CD4-positive, alpha-beta T cell (primary cell): ENCODE data around the gene ATG9A. TPM values are rescaled to one million over a fixed set of nuclear protein-coding genes. Genes with fewer than 3 reads are reported as not detected.

ENCODE experiments used
- ATAC-seq: fragments of 200-7000 bp; cut with Tn5 transposase; one replicate; pipeline ENCODE4 v1.10.0; 2022; ENCODE audit warnings: mild to moderate bottlenecking; ENCODE audit not compliant: poor library complexity
- CTCF ChIA-PET: fragments of 350-600 bp; sonication (Branson Sonifier 250); formaldehyde crosslinking; loops from one replicate; lab custom pipeline; 2021; ENCODE audit warnings: antibody characterized with exemption, inconsistent platforms; lab: Charles Lee
- POLR2A ChIA-PET: fragments of 350-600 bp; sonication (Branson Sonifier 250); formaldehyde crosslinking; loops from one replicate; lab custom pipeline; 2021; ENCODE audit warnings: antibody characterized with exemption, inconsistent platforms; lab: Charles Lee
- DNase-seq, 14 experiments: peaks; one replicate each; pipeline ENCODE4 v3.0.0-alpha.2; 2013 to 2020; ENCODE audit warnings: mixed read lengths in 2 of 14
- H3K27ac ChIP-seq, 2 donors: one replicate each; pipeline versions ENCODE4 v1.5.1 to v1.7.0; 2013; ENCODE audit warnings: low read length in 2 of 2, low read depth in 1 of 2, mild to moderate bottlenecking in 1 of 2
- H3K27me3 ChIP-seq, 2 experiments: 1 replicate in 1 of 2; 2 replicates in 1 of 2; pipeline versions ENCODE4 v1.6.1 to v1.7.0; 2013; ENCODE audit warnings: low read length in 2 of 2, control low read depth in 1 of 2, mild to moderate bottlenecking in 1 of 2, moderate library complexity in 1 of 2; ENCODE audit not compliant: insufficient read depth in 2 of 2, control insufficient read depth in 1 of 2
- H3K36me3 ChIP-seq: one replicate; pipeline ENCODE4 v1.6.1; 2013; ENCODE audit warnings: low read length, control low read depth; ENCODE audit not compliant: insufficient read depth
- H3K4me1 ChIP-seq: one replicate; pipeline ENCODE4 v1.6.1; 2013; ENCODE audit warnings: low read length, control low read depth; ENCODE audit not compliant: insufficient read depth
- H3K4me3 ChIP-seq: one replicate; pipeline ENCODE4 v1.5.1; 2013; ENCODE audit warnings: mild to moderate bottlenecking, low read length, moderate library complexity
- H3K9me3 ChIP-seq, 2 experiments: 1 replicate in 1 of 2; 2 replicates in 1 of 2; pipeline versions ENCODE4 v1.6.1 to v1.7.0; 2013; ENCODE audit warnings: low read length in 2 of 2, mild to moderate bottlenecking in 2 of 2, control low read depth in 1 of 2, moderate library complexity in 1 of 2; ENCODE audit not compliant: control insufficient read depth in 1 of 2, insufficient read depth in 1 of 2
- H3K27ac Mint-ChIP-seq: one replicate; pipeline ENCODE4 v1.8.0; 2020; ENCODE audit warnings: mixed read lengths
- H3K27me3 Mint-ChIP-seq: one replicate; pipeline ENCODE4 v1.8.0; 2021; ENCODE audit warnings: mixed read lengths
- H3K36me3 Mint-ChIP-seq: one replicate; pipeline ENCODE4 v1.8.0; 2021; ENCODE audit warnings: low read depth, mixed read lengths
- H3K4me1 Mint-ChIP-seq: one replicate; pipeline ENCODE4 v1.8.0; 2021; ENCODE audit warnings: low read depth, mixed read lengths
- H3K4me3 Mint-ChIP-seq: one replicate; pipeline ENCODE4 v1.8.0; 2020; ENCODE audit warnings: mild to moderate bottlenecking, mixed read lengths
- H3K9me3 Mint-ChIP-seq: one replicate; pipeline ENCODE4 v1.8.0; 2020; ENCODE audit warnings: mixed read lengths
- CTCF ChIP-seq: fragments of 200-600 bp; IDR thresholded peaks from one replicate; pipeline ENCODE4 v1.8.0; 2022; ENCODE audit warnings: antibody characterized with exemption, mild to moderate bottlenecking
- intact Hi-C, 2 experiments: fragments of 100-400 bp; cut with DNase I in 1 of 2; cut with micrococcal nuclease in 1 of 2; formaldehyde crosslinking; loops; one replicate each; pipeline versions ENCODE4 v1.15.1 to v1.9.0; 2023 to 2025; cut with DNase I, micrococcal nuclease
- total RNA-seq, 174 experiments: library from RNA in 2 of 174; stranded (reverse) in 2 of 174; gene quantifications; one replicate each; pipeline ENCODE4 v1.2.3 and lab custom pipeline; 2021 to 2026

The ATG9A gene
- total RNA-seq, 2 experiments from 2014 or later, result 105 to 106 TPM

GRCh38 chr2:219268294-219268693 lies 38.9 kb upstream of the ATG9A start:
- H3K27me3 ChIP-seq, result peaks cover 0 to 2% of the 10 kb centered on the region in 2 experiments
- ChIA-PET POLR2A (no interaction called here), CTCF (no interaction called here)
- no peaks in the 10 kb centered on the region for H3K9me3 ChIP-seq
- H3K4me1 ChIP-seq, result no peaks in the 10 kb centered on the region
- intact Hi-C loops, result no loop called here
- no peak for DNase-seq
- no peaks in the 10 kb centered on the region for H3K4me1 Mint-ChIP-seq
- no peaks in the 10 kb centered on the region for H3K27me3 Mint-ChIP-seq
- H3K9me3 Mint-ChIP-seq, result no peaks in the 10 kb centered on the region
- no peak for ATAC-seq
- no peak overlapping the region for H3K4me3 ChIP-seq
- H3K27ac Mint-ChIP-seq, result no peak overlapping the region
- no peaks in the 10 kb centered on the region for H3K36me3 Mint-ChIP-seq
- no peak for TF ChIP-seq CTCF
- H3K27ac ChIP-seq, result no peak overlapping the region
- H3K4me3 Mint-ChIP-seq, result no peak overlapping the region
- no peaks in the 10 kb centered on the region for H3K36me3 ChIP-seq

DNA sequence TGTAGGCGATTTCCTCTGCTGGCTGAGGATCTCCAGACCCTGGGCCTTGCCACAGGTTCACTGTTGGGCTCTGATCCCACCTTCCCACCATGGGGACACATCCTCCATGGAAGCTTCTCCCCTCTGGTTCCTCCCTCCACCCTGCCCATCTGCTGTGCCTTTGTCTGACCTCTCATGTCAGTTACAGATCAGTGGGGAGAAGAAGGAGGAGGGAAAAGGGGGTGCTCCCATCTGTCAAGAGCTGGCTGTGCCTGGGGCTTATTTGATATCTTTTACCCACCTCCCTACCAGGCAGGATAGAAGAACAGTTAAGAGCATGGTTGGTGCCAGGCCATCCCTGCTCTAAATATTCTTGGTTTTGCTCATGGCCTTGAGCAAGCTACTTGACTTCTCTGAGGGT lies 37.5 kb upstream of the ATG9A start:
- ATAC-seq (no peak), DNase-seq (no peak)
- no peaks in the 10 kb centered on the region for H3K4me1 Mint-ChIP-seq
- Histone ChIP-seq H3K4me1 (no peaks in the 10 kb centered on the region), H3K9me3 (no peaks in the 10 kb centered on the region), H3K36me3 (no peaks in the 10 kb centered on the region), H3K27me3 (peaks cover 0 to 2% of the 10 kb centered on the region in 2 experiments), H3K4me3 (no peak overlapping the region), H3K27ac (no peak overlapping the region)
- no peaks in the 10 kb centered on the region for H3K36me3 Mint-ChIP-seq
- no peaks in the 10 kb centered on the region for H3K9me3 Mint-ChIP-seq
- intact Hi-C loops, result no loop called here
- ChIA-PET CTCF (interaction anchor here (1.4 kb wide), 1 partner anchor 11 kb away, joined by 3 read pairs; no protein-coding TSS in a partner anchor), POLR2A (no interaction called here)
- TF ChIP-seq CTCF, result no peak
- H3K27me3 Mint-ChIP-seq, result no peaks in the 10 kb centered on the region
- no peak overlapping the region for H3K4me3 Mint-ChIP-seq
- no peak overlapping the region for H3K27ac Mint-ChIP-seq

- intact Hi-C loops, result no loop called here
- no peak for TF ChIP-seq CTCF
- H3K27me3 Mint-ChIP-seq, result no peaks in the 10 kb centered on the region
- H3K4me3 Mint-ChIP-seq, result no peak overlapping the region
- H3K27me3 ChIP-seq, result no peaks in the 10 kb centered on the region
- no peak for ATAC-seq
- no peak for DNase-seq
- ChIA-PET POLR2A (no interaction called here), CTCF (interaction anchor here (1.5 kb wide), 1 partner anchor 28 kb away, joined by 4 read pairs; no protein-coding TSS in a partner anchor)
- no peaks in the 10 kb centered on the region for H3K36me3 ChIP-seq
- H3K36me3 Mint-ChIP-seq, result no peaks in the 10 kb centered on the region
- H3K4me1 ChIP-seq, result no peaks in the 10 kb centered on the region
- no peak overlapping the region for H3K27ac ChIP-seq
- H3K4me3 ChIP-seq, result no peak overlapping the region
- no peaks in the 10 kb centered on the region for H3K9me3 ChIP-seq
- H3K27ac Mint-ChIP-seq, result no peak overlapping the region
- no peaks in the 10 kb centered on the region for H3K4me1 Mint-ChIP-seq
- H3K9me3 Mint-ChIP-seq, result no peaks in the 10 kb centered on the region
Measured at GRCh38 chr2:219266232-219266631, 36.8 kb upstream of the ATG9A start.
